ENCODE data around the gene GPR158. TPM values are rescaled to one million over a fixed set of nuclear protein-coding genes. Genes with fewer than 3 reads are reported as not detected.

GPR158 gene
- total RNA-seq, 1 experiment from 2014 or later: 0.24 TPM

DNA sequence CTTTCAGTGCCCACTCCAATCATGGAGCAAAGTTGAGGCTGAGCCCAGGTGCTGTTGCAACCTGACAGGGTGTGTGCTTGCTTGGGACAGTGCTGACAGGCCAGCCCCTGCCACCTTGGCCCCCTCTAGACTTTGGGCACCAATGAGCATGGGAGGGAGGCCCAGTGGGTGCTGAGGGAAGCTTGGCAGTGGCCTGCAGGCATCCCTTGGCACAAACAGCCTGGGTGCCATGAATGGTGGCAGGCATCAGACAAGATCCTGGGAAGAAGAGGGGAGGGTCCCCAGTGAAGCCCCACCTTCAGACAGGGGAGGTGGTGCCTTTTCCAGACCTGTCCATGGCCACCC is 214.0 kb downstream of the GPR158 start:
- H3K9me3 ChIP-seq (ENCODE audit: control insufficient read depth, low read depth, low read length): peaks cover 11% of the 10 kb centered on the region
- H3K79me2 ChIP-seq (ENCODE audit: insufficient read depth, low read length): no peaks in the 10 kb centered on the region
- H2BK5ac ChIP-seq (ENCODE audit: insufficient read length, low read length): no peak overlapping the region
- no peak overlapping the region for H3K4ac ChIP-seq (ENCODE audit: low read depth, low read length)
- H3K23me2 ChIP-seq (ENCODE audit: insufficient read length, low read depth, low read length, poor library complexity, severe bottlenecking): no peaks in the 10 kb centered on the region
- no peak overlapping the region for H4K91ac ChIP-seq (ENCODE audit: insufficient read length, low read depth, low read length)
- no peak overlapping the region for H2BK15ac ChIP-seq (ENCODE audit: low read depth, low read length)
- Mint-ChIP-seq H3K4me3 (no peak overlapping the region), H3K9me3 (peaks cover 26 to 55% of the 10 kb centered on the region in 2 experiments), H3K36me3 (ENCODE audit: insufficient read depth in 1 of 3, low read depth in 3 of 3) (peaks cover 23 to 26% (median 23%) of the 10 kb centered on the region in 3 experiments), H3K4me1 (no peaks in the 10 kb centered on the region), H3K27ac (no peak overlapping the region), H3K27me3 (ENCODE audit: low read depth) (no peaks in the 10 kb centered on the region; the same call in 1 of the 2 replicates)
- no peak overlapping the region for H2BK12ac ChIP-seq (ENCODE audit: insufficient read length, low read depth, low read length)
- no peak for DNase-seq
- no peak overlapping the region for H2BK20ac ChIP-seq (ENCODE audit: low read depth, low read length, poor library complexity, severe bottlenecking)
- H3K14ac ChIP-seq (ENCODE audit: insufficient read depth, low read length): no peak overlapping the region
- no peak overlapping the region for H2BK120ac ChIP-seq (ENCODE audit: low read depth, low read length, poor library complexity, severe bottlenecking)
- H3K27me3 ChIP-seq (ENCODE audit: insufficient read depth, low read length): no peaks in the 10 kb centered on the region
- no peak overlapping the region for H3K56ac ChIP-seq (ENCODE audit: insufficient read length, low read depth, low read length)
- no peak overlapping the region for H3T11ph ChIP-seq (ENCODE audit: low read length)
- H4K20me1 ChIP-seq (ENCODE audit: control insufficient read depth, insufficient read depth, insufficient read length): no peaks in the 10 kb centered on the region
- no peak overlapping the region for H4K8ac ChIP-seq (replicated peaks; ENCODE audit: insufficient read length, low read depth, low read length)
- H2AFZ ChIP-seq (ENCODE audit: low read length): no peak overlapping the region
- H3K9ac ChIP-seq (ENCODE audit: extremely low read depth, insufficient read length, low read length): no peak overlapping the region
- no peak overlapping the region for H3K4me2 ChIP-seq (ENCODE audit: insufficient read depth, insufficient read length, low read length)
- no peaks in the 10 kb centered on the region for H3K4me1 ChIP-seq (ENCODE audit: insufficient read depth, low read length)
- no peaks in the 10 kb centered on the region for H3K79me1 ChIP-seq (ENCODE audit: insufficient read depth, low read depth, low read length, poor library complexity, severe bottlenecking)
- H4K5ac ChIP-seq (ENCODE audit: insufficient read length, low read depth, low read length): no peak overlapping the region
- no peak overlapping the region for H3K27ac ChIP-seq (ENCODE audit: insufficient read length, low read depth, low read length)
- H3K23ac ChIP-seq (ENCODE audit: insufficient read length, low read depth, low read length): no peak overlapping the region
- no peak overlapping the region for H2AK5ac ChIP-seq (ENCODE audit: insufficient read length, low read length)
- TF ChIP-seq, protein P1, sequence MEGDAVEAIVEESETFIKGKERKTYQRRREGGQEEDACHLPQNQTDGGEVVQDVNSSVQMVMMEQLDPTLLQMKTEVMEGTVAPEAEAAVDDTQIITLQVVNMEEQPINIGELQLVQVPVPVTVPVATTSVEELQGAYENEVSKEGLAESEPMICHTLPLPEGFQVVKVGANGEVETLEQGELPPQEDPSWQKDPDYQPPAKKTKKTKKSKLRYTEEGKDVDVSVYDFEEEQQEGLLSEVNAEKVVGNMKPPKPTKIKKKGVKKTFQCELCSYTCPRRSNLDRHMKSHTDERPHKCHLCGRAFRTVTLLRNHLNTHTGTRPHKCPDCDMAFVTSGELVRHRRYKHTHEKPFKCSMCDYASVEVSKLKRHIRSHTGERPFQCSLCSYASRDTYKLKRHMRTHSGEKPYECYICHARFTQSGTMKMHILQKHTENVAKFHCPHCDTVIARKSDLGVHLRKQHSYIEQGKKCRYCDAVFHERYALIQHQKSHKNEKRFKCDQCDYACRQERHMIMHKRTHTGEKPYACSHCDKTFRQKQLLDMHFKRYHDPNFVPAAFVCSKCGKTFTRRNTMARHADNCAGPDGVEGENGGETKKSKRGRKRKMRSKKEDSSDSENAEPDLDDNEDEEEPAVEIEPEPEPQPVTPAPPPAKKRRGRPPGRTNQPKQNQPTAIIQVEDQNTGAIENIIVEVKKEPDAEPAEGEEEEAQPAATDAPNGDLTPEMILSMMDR (conservative IDR thresholded peaks at IDR 0.05): no peak
- H3K18ac ChIP-seq (ENCODE audit: insufficient read length, low read depth, low read length): no peak overlapping the region
